ENCODE measurements around the gene GRID1. TPM values are rescaled to one million over a fixed set of nuclear protein-coding genes. Genes with fewer than 3 reads are reported as not detected.

The GRID1 gene
- total and polyA plus RNA-seq, 7 experiments from 2014 or later, result not detected

DNA sequence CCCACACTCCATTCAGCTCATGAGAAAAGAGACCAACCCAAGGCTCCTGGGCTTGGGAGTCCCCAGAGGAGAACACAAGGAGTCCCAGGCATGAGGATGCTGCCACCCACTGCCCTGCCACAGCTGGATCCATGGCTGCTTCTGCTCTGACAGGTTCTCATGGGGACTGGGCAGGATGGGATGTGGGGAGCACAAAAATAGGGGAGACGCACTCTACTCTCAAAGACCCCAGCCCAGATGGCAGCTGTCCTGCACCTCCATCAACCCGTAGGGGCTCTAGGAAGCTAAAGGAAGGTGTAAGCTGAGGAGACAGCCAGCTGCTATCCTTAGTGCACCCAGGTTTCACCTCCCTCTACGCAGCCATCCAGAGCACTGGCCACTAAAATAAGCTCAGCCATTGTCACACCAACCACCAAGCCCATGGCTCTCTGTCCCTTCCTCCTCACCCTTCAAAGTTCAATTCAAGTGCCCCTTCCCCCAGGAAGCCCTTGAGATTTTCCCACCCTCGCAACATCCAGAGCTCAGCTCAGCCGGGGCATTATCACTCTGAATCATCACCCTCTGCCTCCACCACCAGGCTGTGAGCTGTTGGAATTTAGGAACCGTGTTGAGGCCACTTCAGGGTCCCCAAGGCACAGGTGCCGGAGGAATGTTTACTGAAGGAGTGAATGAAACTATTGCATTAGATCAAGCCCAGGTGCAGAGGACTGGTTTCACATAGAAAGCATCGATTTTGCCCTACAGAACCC lies 142.1 kb downstream of the GRID1 start:
- Histone ChIP-seq H3K27ac (ENCODE audit: low read depth, low read length) (no peak overlapping the region), H3K27me3 (ENCODE audit: control insufficient read depth in 2 of 2, insufficient read depth in 2 of 2, low read length in 2 of 2) (no peaks in the 10 kb centered on the region), H3K4me3 (ENCODE audit: low read length) (no peak overlapping the region), H3K9me3 (ENCODE audit: control insufficient read depth in 2 of 3, low read length in 3 of 3) (no peaks in the 10 kb centered on the region), H3K4me1 (ENCODE audit: control insufficient read depth in 2 of 2, insufficient read depth in 2 of 2, low read length in 2 of 2) (no peaks in the 10 kb centered on the region), H3K36me3 (ENCODE audit: control insufficient read depth in 2 of 3, insufficient read depth in 3 of 3, low read length in 3 of 3) (no peaks in the 10 kb centered on the region)
- Mint-ChIP-seq H3K9me3 (peaks cover 0 to 2% (median 0%) of the 10 kb centered on the region in 11 donors), H3K27me3 (peaks cover 0 to 11% (median 0%) of the 10 kb centered on the region in 5 donors), H3K36me3 (no peaks in the 10 kb centered on the region), H3K27ac (no peak overlapping the region), H3K4me1 (peaks cover 0 to 7% (median 0%) of the 10 kb centered on the region in 7 donors), H3K4me3 (no peak overlapping the region)
- DNase-seq (no peak), ATAC-seq (no peak)
- intact Hi-C loops (cut with micrococcal nuclease), result no loop called here
- CTCF ChIA-PET, result interaction anchor here (0.5 kb wide), 1 partner anchor 1555 kb away, joined by 3 read pairs; no protein-coding TSS in a partner anchor
- POLR2A ChIA-PET, result no interaction called here

DNA sequence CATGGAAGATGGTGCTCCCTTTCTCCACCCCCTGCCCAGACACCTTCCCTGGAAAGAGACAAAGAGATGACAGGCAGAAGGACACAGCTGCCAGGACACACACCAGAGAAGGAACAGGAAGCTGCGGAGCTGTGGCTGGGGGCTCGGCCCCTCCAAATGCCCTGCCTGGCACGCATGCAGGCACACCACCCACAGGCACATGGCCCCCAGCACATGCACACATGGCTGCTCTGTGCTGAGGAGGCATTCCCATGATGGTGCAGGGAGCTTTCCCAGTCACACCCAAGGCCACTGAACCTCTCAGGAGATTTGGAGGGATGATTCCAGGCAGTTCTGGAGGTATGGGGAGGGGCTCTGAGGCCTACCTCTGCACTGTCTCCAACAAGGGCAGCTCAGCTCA lies 143.3 kb downstream of the GRID1 start:
- DNase-seq (no peak), ATAC-seq (no peak)
- Mint-ChIP-seq H3K36me3 (no peaks in the 10 kb centered on the region), H3K27ac (no peak overlapping the region), H3K9me3 (peaks cover 0 to 2% (median 0%) of the 10 kb centered on the region in 11 donors), H3K4me3 (no peak overlapping the region), H3K27me3 (peaks cover 0 to 14% (median 0%) of the 10 kb centered on the region in 5 donors), H3K4me1 (peaks cover 0 to 7% (median 0%) of the 10 kb centered on the region in 7 donors)
- H3K27me3 ChIP-seq (ENCODE audit: control insufficient read depth in 2 of 2, insufficient read depth in 2 of 2, low read length in 2 of 2), result no peaks in the 10 kb centered on the region
- ChIA-PET POLR2A (no interaction called here), CTCF (no interaction called here)
- no peaks in the 10 kb centered on the region for H3K36me3 ChIP-seq (ENCODE audit: control insufficient read depth in 2 of 3, insufficient read depth in 3 of 3, low read length in 3 of 3)
- H3K9me3 ChIP-seq (ENCODE audit: control insufficient read depth in 2 of 3, low read length in 3 of 3), result no peaks in the 10 kb centered on the region
- no peaks in the 10 kb centered on the region for H3K4me1 ChIP-seq (ENCODE audit: control insufficient read depth in 2 of 2, insufficient read depth in 2 of 2, low read length in 2 of 2)
- H3K4me3 ChIP-seq (ENCODE audit: low read length), result no peak overlapping the region
- intact Hi-C loops (cut with micrococcal nuclease), result no loop called here
- no peak overlapping the region for H3K27ac ChIP-seq (ENCODE audit: low read depth, low read length)

DNA sequence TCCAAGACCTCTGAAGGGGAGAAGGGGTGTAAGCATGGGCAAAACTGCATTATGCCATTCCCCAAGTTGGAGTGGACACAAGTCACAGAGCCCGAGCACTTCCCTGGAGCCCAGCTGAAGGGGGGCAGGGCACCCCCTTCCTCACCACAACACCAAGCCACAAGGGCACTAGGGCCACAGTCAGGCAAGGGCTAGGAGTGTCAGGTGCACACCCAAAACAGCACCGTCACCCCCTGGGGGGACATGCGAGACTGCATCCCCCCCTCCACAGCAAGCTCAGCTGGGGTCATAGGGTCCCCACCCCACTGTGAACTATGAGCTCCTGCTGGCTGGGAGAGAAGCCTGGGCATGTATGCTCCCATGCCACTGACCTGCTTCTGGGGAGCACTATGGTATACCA lies 143.9 kb downstream of the GRID1 start:
- no peak overlapping the region for H3K4me3 Mint-ChIP-seq
- Histone ChIP-seq H3K9me3 (ENCODE audit: control insufficient read depth in 2 of 3, low read length in 3 of 3) (no peaks in the 10 kb centered on the region), H3K27me3 (ENCODE audit: control insufficient read depth in 2 of 2, insufficient read depth in 2 of 2, low read length in 2 of 2) (no peaks in the 10 kb centered on the region), H3K4me1 (ENCODE audit: control insufficient read depth in 2 of 2, insufficient read depth in 2 of 2, low read length in 2 of 2) (no peaks in the 10 kb centered on the region), H3K27ac (ENCODE audit: low read depth, low read length) (no peak overlapping the region), H3K4me3 (ENCODE audit: low read length) (no peak overlapping the region), H3K36me3 (ENCODE audit: control insufficient read depth in 2 of 3, insufficient read depth in 3 of 3, low read length in 3 of 3) (no peaks in the 10 kb centered on the region)
- CTCF ChIA-PET, result no interaction called here
- POLR2A ChIA-PET, result no interaction called here
- DNase-seq (no peak), ATAC-seq (no peak)
- peaks cover 0 to 14% (median 0%) of the 10 kb centered on the region in 5 donors for H3K27me3 Mint-ChIP-seq
- intact Hi-C loops (cut with micrococcal nuclease), result no loop called here
- H3K27ac Mint-ChIP-seq, result no peak overlapping the region
- no peaks in the 10 kb centered on the region for H3K36me3 Mint-ChIP-seq
- peaks cover 0 to 4% (median 0%) of the 10 kb centered on the region in 7 donors for H3K4me1 Mint-ChIP-seq
- H3K9me3 Mint-ChIP-seq, result peaks cover 0 to 2% (median 0%) of the 10 kb centered on the region in 11 donors

DNA sequence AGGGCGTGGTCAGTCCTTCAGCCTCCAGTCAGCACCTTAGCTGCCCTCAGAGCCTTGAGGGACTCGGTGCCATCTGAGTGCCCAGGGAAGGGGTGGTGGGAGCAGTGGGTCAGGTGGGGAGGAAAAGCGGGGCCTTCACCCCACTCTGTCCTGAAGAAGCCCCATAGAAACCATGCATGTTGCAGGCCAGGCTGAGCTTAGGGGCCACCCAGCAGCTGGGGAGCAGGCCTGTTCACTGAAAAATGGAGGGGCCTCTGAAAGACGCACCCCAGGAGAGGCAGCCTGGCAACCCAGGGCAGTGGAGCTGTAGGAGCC lies 144.3 kb downstream of the GRID1 start:
- H3K9me3 Mint-ChIP-seq, result peaks cover 0 to 2% (median 0%) of the 10 kb centered on the region in 11 donors
- Histone ChIP-seq H3K4me3 (ENCODE audit: low read length) (no peak overlapping the region), H3K27me3 (ENCODE audit: control insufficient read depth in 2 of 2, insufficient read depth in 2 of 2, low read length in 2 of 2) (no peaks in the 10 kb centered on the region), H3K36me3 (ENCODE audit: control insufficient read depth in 2 of 3, insufficient read depth in 3 of 3, low read length in 3 of 3) (no peaks in the 10 kb centered on the region), H3K4me1 (ENCODE audit: control insufficient read depth in 2 of 2, insufficient read depth in 2 of 2, low read length in 2 of 2) (no peaks in the 10 kb centered on the region), H3K27ac (ENCODE audit: low read depth, low read length) (no peak overlapping the region), H3K9me3 (ENCODE audit: control insufficient read depth in 2 of 3, low read length in 3 of 3) (no peaks in the 10 kb centered on the region)
- ChIA-PET CTCF (no interaction called here), POLR2A (no interaction called here)
- ATAC-seq (no peak), DNase-seq (no peak)
- no peak overlapping the region for H3K27ac Mint-ChIP-seq
- no peak overlapping the region for H3K4me3 Mint-ChIP-seq
- H3K4me1 Mint-ChIP-seq, result peaks cover 0 to 3% (median 0%) of the 10 kb centered on the region in 7 donors
- intact Hi-C loops (cut with micrococcal nuclease), result no loop called here
- H3K36me3 Mint-ChIP-seq, result no peaks in the 10 kb centered on the region
- peaks cover 0 to 14% (median 0%) of the 10 kb centered on the region in 5 donors for H3K27me3 Mint-ChIP-seq

DNA sequence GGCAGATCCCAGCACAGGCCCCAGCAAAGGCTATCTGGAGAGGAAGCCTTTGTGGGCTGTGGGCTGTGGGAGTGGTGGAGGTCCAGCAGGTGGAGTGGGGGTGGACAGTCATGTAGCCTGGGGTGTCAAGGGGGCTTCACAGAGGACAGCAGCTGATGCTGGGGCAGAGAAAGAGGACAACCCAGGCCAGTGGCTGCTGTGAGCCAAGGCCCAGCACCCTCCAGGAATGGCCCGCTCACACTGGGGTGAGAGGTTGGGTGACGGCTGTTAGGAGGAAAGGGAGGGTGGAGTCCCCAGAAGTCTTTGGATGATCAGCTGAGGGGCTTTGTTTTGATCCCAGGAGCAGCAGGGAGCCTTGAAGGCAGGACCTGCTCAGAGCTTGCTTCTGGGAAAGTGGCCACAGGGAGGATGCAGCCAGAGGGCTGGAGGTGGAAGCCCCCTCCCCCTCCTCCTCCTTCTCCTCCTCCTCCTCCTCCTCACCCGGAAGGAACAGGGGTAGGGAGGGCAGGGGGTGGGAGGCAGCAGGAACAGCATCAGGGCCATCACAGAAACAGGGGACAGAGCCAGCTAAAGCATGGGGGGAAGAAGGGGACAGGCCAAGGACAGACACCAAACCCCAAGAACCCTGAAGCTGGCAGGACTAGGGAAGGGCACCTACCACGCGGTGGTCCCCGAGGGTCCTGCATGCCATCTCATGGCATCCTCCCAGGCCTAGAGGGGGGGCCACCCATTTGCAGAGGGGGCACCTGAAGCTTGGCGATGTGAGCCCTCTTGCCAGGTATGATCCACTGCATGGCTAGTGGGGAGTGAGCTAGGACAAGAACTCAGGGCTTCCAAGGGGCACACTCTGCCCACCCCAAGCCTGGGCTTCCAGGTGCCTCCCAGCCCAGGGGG lies 144.9 kb downstream of the GRID1 start:
- no peak overlapping the region for H3K4me3 Mint-ChIP-seq
- H3K27me3 Mint-ChIP-seq, result peaks cover 0 to 14% (median 0%) of the 10 kb centered on the region in 5 donors
- Histone ChIP-seq H3K9me3 (ENCODE audit: control insufficient read depth in 2 of 3, low read length in 3 of 3) (no peaks in the 10 kb centered on the region), H3K4me3 (ENCODE audit: low read length) (no peak overlapping the region), H3K36me3 (ENCODE audit: control insufficient read depth in 2 of 3, insufficient read depth in 3 of 3, low read length in 3 of 3) (no peaks in the 10 kb centered on the region), H3K4me1 (ENCODE audit: control insufficient read depth in 2 of 2, insufficient read depth in 2 of 2, low read length in 2 of 2) (no peaks in the 10 kb centered on the region), H3K27me3 (ENCODE audit: control insufficient read depth in 2 of 2, insufficient read depth in 2 of 2, low read length in 2 of 2) (no peaks in the 10 kb centered on the region), H3K27ac (ENCODE audit: low read depth, low read length) (no peak overlapping the region)
- CTCF ChIA-PET, result no interaction called here
- ATAC-seq, result no peak
- H3K27ac Mint-ChIP-seq, result peak overlapping the region in 1 of 9 donors; percentile 59
- intact Hi-C loops (cut with micrococcal nuclease), result no loop called here
- no peaks in the 10 kb centered on the region for H3K36me3 Mint-ChIP-seq
- H3K4me1 Mint-ChIP-seq, result peaks cover 0 to 3% (median 0%) of the 10 kb centered on the region in 7 donors
- H3K9me3 Mint-ChIP-seq, result peaks cover 0 to 2% (median 0%) of the 10 kb centered on the region in 11 donors
- no peak for DNase-seq
- POLR2A ChIA-PET, result no interaction called here

DNA sequence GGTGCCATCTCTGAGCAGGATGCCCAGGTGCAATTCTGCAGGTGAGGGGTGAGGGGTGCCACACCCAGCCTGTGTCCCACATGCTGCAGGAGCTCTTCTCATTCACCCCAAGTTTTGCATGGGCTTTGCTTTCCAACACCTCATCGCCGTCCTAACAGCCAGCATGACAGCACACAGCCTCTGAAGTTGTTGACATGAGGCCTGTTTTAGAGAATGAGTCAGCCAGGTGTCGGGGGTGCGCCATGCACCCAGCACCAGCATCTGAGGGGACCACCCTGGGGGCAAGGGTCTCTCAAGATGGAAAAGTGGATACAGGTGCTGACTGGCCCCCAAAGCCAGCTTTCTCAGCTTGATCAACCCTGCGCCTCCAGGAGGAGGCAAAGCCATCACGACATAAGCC lies 146.0 kb downstream of the GRID1 start:
- Histone ChIP-seq H3K36me3 (ENCODE audit: control insufficient read depth in 2 of 3, insufficient read depth in 3 of 3, low read length in 3 of 3) (no peaks in the 10 kb centered on the region), H3K27ac (ENCODE audit: low read depth, low read length) (no peak overlapping the region), H3K9me3 (ENCODE audit: control insufficient read depth in 2 of 3, low read length in 3 of 3) (no peaks in the 10 kb centered on the region), H3K4me3 (ENCODE audit: low read length) (no peak overlapping the region), H3K27me3 (ENCODE audit: control insufficient read depth in 2 of 2, insufficient read depth in 2 of 2, low read length in 2 of 2) (no peaks in the 10 kb centered on the region), H3K4me1 (ENCODE audit: control insufficient read depth in 2 of 2, insufficient read depth in 2 of 2, low read length in 2 of 2) (no peaks in the 10 kb centered on the region)
- no peak overlapping the region for H3K27ac Mint-ChIP-seq
- ChIA-PET POLR2A (no interaction called here), CTCF (no interaction called here)
- H3K4me3 Mint-ChIP-seq, result no peak overlapping the region
- no peak for DNase-seq
- H3K9me3 Mint-ChIP-seq, result no peaks in the 10 kb centered on the region
- peaks cover 0 to 3% (median 0%) of the 10 kb centered on the region in 7 donors for H3K4me1 Mint-ChIP-seq
- intact Hi-C loops (cut with micrococcal nuclease), result no loop called here
- no peak for ATAC-seq
- H3K36me3 Mint-ChIP-seq, result no peaks in the 10 kb centered on the region
- H3K27me3 Mint-ChIP-seq, result peaks cover 0 to 11% (median 0%) of the 10 kb centered on the region in 5 donors
